GM18526 (cell line): Measurements from ENCODE around the gene CFAP100.

Experiments
- POLR2A ChIP-seq: IDR thresholded peaks from 3 replicates; pipeline ENCODE4 v1.6.1; 2011; ENCODE audit not compliant: insufficient read length; ENCODE audit errors: extremely low read depth

The CFAP100 gene

DNA sequence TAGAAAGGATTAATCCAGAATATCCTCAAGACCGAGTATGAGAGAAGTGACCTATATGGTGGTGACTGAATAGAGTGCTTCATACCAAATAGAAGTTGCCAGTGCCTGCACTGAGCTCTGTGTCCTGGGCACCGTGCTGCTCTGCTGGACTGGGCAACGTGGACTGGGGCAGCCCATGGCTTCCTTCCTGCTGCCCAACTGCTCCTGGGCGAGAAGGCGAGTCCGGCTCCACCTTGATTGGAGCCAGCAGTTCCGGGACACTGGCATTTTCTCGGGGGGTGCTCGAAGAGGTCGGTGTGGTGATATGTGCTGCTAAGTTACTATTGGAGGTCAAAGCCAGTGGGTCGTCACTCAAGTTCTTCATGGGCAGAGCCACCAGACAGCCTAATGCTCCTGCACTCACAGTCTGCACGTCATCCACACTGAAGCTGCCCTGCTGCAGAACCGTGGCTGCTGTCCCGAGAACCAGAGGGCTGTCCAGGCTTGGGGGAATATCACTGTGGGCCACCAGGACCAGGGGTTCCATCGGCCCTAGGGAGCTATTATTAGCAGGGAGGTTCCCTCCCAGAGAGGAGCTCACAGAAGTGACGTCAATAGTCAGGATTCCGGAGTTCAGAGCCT lies 66.9 kb downstream of the CFAP100 start:
- TF ChIP-seq POLR2A = no peak

DNA sequence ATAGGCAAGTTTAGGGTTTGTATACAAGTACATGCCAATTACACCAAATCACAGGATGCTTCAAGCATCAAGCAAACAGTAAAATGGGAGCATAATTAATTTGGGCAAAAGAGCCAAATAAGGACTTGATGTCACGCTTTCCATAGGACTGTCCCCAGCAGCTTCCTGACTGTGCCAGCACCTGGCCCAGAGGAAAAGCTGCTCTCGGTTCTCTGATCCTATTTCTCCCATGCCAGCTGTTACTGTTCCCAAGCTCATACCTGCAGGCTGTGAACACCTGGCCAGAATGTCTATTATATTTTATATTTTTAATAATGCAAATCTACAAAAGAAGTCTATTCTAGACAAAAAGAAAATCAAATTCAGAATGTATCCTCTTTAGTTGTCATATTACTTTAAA lies 68.8 kb downstream of the CFAP100 start:
- TF ChIP-seq POLR2A = no peak

DNA sequence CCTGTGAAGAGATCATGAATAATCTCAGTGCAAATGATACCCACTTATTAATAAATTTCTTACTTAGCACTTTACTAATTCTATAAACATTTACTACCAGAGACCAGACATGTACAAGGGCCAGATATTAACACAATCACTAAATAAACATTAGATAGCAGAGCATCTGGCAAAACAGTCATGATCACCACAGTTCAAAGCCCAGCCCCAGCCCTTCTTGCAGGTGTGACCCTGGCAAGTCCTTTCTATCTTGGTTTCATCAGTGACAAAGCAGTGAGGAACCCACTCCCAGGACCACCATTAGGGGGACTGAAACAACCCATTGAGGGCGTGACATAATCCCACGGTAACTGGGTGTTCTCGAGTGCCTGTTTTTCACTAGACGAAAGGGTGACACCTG lies 69.4 kb downstream of the CFAP100 start:
- no peak for TF ChIP-seq POLR2A

DNA sequence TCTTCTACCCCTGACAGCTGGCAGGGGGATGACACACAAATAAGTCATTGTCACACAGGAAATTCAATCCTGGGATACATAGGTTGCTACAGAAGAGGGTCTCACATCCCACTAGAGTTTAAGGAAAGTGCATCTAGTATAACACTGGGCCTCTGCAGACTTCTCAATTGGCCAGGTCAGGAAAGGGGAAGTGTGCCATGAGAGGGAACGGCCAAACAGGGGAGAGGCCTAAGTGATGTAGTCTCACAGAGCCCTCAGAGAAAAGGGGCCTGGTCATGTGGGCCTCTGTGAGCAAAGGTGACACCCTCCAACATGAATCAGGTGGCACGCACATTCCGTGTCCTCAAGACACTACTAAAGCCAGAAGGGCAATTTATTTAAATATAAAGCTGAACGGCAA lies 69.8 kb downstream of the CFAP100 start:
- TF ChIP-seq POLR2A = no peak

DNA sequence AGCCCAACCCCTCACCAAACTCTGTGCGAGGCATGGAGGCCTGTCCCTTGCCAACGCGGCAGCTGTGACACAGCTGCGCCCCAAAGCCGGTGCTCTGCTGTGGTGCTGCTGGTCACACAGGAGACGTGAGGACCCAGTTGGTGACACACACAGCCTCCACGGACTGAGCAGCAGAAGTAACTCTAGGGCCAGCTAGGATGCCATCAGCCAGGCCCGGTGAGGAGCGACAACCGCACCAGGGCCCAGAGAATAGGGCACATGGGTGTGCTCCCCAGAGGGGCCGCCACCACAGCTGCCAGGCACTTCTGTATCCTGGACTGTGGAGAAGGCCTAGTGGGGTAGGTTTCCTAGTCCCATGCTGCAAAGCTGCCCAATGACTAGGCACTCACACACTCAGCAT lies 70.3 kb downstream of the CFAP100 start:
- no peak for TF ChIP-seq POLR2A

DNA sequence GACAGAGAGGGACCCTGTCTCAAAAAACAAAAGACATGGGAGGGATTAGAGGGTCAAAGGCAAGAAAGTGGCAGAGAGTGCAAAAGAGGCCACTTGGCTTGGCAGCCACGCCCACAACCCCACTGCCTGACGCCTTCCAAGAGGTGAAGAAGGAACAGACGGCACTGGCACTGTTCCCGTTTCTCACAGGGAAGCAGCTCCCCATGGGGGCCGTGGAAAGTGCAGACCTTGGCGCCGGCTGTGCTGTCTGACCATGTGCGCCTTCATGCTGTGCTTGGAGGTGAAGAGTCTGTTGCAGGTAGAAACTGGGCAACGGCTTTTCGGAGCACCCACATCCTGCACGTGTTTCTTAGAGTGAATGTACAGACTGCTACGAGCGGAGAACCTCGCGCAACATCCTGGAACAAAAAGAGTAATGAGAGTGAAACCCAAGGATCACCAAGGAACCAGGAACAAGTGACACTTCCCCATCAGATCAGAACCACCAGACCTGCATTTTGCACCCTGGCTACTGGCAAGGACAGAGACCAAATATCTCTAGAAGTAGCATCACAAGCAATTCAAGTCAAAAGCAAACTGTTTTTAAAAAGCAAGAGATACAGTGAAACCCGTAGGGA lies 71.3 kb downstream of the CFAP100 start:
- TF ChIP-seq POLR2A = no peak

DNA sequence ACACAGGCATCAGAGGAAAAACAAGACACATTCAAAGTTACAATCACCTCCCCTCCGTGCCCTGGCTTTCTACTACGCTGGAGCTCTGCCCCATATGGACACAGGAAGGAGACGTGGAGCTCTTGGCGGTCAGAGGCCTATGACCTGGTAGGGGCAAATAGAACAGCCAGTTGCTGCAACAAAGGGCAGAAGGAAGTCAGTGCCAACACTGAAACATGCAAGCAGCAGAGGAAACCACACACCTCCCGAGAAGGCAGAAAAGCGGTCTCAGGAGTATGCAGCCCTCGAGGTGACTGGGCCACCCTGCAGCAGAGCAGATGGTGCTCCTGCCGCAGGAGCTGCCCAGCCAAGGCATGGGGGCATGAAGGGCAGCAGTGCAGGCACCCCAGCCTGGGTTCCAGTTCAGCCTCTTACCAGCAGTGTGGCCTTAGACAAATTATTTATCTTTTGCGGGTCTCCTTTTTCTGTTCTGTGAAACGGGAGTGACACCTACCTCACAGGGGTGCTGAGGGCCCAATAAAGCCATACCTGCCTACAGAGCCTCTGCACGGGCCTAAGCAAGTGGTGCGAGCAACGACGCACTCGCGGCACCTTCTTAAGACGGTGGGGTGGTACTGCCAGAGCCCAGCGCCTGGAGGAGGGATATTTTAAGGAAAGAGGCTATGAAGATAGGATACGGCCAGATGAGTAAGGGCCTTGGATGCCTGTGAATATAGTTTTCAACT lies 72.3 kb downstream of the CFAP100 start:
- TF ChIP-seq POLR2A = no peak

DNA sequence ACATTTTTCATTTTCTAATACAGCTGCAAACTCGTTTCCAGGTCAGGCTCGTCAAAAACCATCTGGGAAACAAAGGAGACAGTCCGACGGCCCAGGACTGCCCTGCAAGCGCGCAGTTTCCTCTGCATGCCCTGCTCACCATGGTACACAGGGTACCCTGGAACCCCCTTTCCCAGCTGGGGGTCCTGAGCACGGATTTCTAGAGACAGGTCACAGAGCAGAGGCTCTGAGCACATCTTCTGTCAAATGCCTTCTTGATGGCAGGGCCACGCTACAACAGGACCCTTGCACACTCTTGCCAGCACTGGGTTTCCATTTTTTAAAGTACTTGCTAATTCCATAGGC lies 72.9 kb downstream of the CFAP100 start:
- TF ChIP-seq POLR2A = no peak

DNA sequence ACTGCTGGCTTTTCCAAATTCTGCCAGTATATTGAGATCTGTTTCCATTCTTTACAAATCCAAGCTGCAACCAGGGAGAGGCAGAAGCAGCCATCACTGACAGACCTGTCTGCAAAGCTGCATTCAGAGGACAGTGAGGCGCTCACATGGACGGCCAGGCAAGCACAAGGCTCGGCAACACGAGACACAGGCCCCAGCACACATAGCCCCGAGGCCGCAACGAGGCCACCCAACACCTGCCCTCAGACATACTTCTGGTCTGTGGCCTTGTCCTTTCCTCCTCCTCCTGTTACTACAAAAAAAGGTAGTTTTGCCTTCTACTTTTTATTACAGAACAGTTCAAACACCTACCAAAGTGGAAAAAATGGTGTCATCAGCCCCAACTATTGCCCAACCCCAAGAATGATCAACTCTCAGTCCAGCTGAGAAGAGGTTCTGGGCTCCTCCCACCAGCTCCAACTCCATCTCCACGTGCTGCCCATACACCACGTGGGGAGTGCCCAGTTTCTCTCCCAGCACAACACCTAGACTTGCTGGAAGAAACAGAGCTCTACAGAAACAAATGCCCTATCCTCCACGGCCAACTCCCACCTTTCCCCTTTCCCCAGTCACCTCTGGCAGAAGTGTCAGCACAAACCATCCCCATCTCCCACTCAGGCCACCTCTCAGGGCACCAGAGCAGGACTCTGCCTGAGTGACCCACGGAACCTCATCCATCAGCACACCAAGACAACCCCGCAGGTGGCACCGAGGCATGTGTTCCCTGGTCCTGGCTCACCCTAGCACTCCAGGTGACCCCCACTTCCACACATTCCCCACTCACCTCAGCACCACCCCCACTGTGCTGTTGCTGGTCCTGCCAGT lies 73.6 kb downstream of the CFAP100 start:
- TF ChIP-seq POLR2A = no peak

DNA sequence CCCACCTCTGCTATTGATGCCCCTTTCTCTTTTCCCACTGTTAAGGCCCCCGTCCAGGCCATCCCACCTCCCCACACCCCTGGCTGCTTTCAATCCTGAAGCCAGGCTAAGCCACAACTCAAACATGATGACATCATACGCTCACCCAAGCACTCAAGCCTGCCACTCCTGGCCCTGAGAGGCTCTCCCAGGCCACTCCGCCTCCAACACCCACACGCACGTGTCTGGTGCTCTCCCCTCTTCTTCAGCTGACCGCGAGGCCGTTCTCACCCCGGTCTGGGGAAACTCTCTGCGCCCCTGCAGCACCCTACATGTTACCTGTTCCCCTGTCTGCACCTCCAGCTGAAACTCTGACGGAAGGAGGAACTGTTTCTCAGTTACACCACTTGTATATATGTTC lies 74.8 kb downstream of the CFAP100 start:
- no peak for TF ChIP-seq POLR2A

DNA sequence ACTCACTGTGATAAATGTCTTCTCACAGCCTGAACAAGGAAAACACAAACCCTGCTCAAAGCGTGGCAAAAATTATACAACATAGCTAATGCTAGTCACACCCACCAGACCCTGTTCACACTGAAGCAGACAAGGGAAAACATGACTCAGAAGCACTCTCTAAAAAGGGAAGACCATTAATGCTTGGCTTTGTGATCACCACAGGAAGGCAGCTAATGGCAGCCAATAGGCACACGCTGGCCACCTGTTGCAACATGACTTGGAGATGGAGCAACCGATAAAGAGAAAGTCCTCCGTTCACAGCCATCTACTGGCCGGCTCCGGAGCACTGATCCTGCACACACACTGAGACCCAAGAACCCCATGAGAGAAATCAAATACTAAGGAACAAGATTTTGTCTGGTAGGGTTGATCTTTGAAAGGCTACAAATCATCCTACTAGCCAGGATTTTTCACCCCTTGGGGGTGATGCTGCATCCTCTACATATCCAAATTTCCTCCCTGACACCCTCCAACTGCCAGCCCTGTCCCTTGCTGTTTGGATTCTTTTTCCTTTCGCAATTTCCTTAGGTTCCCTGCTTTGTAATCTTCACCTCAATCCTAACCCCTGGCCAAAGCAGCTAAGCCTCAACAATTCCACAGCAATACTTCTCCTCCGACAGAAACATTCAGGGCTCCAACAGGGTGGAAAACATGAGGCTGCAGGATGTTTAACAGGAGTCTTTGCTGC lies 77.7 kb downstream of the CFAP100 start:
- no peak for TF ChIP-seq POLR2A

DNA sequence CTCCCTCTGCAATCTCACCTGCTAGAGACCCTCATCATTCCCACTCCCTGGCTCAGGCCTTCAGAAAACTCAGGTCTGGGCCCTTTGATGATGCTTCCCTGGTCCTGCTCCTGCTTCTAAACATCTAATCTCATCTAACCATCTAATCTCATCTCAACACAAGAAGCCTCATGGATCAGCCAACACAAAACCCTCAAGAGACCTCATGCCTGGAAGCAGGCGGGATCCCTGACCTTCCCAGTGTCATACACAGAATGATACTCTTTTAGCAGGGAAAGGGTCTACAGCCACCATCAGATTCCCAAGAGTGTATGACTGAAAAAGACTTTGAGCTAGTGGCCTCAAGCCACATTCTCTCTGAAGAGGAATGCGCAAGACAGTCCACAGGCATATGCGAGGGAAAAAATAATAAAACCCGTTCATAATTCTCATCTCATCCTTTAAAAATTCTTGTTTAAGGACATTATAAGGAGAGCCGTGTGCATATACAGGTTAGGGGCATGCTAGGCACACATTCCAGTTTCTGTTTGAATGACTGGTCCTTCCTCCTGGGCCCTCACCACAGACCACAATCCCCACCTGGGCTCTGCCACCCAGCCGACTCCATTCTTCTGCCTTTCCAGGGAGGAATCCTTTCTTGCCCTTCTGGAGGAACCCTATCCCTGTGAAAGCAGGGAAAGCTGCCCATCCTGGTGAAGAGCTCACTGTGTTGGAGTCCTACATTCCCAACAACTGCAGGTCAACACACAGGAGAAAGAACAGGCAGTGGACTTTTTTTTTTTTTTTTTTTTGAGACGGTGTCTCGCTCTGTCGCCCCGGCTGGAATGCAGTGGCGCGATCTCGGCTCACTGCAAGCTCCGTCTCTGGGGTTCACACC lies 78.8 kb downstream of the CFAP100 start:
- TF ChIP-seq POLR2A = no peak

DNA sequence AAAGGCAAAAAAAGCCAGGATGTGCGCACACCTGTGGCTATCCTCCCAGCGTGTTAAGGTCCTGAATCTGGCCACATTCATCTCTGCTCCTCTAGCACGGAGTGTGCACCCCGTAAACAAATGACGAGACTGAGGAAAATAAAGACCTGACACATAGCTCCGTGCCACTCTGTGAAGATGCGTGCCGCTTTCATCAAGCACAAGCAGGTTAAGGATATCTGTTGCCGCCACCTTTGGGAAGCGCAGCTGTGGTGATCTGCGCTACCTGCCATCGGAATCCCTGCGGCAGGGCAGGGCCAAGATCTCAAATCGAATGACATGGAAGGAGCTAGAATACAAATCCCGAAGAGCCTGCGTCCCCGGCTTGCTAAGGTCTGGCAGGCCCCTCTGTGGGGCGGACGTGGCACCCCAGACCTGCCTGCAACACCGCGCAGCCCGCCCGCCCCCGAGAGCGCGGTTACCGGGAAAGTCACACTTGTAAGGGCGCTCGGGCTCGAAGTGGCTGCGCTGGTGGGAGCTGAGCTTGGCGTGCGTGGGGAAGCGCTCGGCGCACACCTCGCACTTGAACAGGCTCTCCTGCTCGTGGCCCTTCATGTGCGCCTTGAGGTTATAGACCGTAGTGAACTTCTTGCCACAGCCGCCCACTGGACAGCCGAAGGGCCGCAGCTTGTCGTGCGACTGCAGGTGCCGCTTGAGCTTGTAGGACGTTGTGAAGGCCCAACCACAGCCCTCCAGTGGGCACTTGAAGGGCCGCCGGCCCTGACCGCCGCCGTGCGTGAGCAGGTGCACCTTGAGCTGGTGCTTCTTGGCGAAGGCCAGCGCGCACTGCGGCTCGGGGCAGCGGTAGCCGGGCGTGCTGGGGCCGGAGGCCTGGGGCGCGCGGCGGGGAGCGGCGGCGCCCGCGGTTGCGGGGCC lies 80.0 kb downstream of the CFAP100 start:
- no peak for TF ChIP-seq POLR2A
